ENCODE results near the gene IQCM. TPM values are rescaled to one million over a fixed set of nuclear protein-coding genes. Genes with fewer than 3 reads are reported as not detected.

Gene IQCM
- polyA plus RNA-seq, 1 of the 3 experiments (the other 2 are of a cell fraction), result not detected

DNA sequence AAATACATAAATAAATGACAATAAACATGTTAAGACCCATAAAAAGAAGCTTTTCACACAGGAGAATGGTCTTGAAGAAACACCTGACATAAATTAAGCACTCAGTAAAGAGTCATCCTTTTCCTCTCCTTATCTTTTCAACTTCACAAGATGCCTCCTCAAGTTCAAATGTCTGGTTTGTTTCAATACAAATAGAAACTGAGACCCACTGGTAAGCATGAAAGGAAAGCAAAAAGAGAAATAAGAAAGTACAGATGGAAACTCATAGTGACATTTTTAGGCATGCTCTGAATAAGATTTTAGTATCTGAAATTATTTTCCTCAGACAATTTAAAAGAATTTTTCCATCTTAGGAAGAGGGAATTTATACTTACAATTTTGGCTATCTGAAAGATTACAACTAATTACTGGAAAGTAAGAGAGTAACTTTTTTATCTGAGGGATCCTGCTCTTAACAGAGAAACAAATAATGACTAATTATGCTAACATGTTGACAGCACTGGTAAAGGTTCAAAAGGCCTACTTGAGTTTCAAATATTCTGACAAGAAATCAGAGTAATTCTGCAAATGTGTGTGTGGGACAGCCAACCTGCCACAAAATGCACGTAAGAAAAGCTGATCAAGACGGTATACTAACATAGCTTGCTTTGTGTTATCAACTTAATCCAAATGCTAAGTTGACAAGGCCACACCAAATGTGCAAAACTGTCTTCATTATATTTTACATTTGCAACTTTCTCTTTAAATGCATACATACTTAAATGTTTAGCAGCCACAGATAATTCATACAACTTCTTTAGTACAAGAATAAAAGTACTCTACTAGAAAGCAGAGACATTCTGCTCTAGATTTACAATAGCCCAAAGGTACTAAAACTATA lies 113.0 kb downstream of the IQCM start:
- Histone ChIP-seq H3K27me3 (ENCODE audit: insufficient read depth) (no peaks in the 10 kb centered on the region), H3K4me1 (ENCODE audit: control insufficient read depth in 1 of 2, insufficient read depth in 2 of 2, low read depth in 1 of 2, low read length in 1 of 2) (no peaks in the 10 kb centered on the region)
- 6% methylated on average over 2 of the region's 2 CpGs for WGBS (ENCODE audit: low lambda C conversion rate)

DNA sequence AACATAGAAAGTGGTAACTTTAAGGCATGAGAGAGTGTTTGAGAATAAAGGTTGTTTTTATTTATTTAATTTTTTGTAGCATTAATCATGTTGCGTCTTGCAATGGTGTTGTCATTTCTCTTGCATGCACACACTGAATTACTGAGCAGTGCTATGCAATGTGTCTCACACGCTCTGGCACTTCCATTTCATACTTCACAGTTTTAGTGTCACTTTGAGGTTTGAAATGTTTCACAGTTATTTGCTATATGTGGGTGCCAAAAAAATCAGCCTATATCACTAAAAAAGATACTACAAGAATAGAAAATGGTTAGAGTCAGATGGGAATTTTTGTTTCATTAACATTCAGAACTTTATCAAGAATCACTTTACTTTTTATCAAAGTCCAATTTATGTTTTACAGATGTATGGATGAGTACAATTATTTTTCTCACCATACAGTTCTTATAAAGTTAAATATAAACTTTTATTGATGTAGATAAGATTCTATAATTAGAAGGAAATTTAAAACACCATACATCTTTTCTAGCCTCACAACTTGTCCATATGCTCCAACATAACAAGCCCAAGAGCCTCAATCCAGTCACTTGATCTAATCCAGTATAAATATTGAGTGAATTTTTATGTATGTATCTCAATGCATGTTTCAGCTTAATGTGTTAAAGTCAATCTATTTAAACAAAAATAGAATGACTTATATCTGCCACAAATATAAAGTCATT lies 114.0 kb downstream of the IQCM start:
- 4% methylated on average over 2 of the region's 2 CpGs for WGBS (ENCODE audit: low lambda C conversion rate)
- ChIA-PET CTCF (no interaction called here), POLR2A (no interaction called here)
- H3K79me2 ChIP-seq (ENCODE audit: insufficient read depth), result no peaks in the 10 kb centered on the region
- H3K4me2 ChIP-seq, result no peak overlapping the region
- no peaks in the 10 kb centered on the region for H3K4me1 ChIP-seq (ENCODE audit: control insufficient read depth in 1 of 2, insufficient read depth in 2 of 2, low read depth in 1 of 2, low read length in 1 of 2)
- no peak overlapping the region for H3K27ac ChIP-seq (ENCODE audit: low read depth in 2 of 2, low read length in 1 of 2)
- no peaks in the 10 kb centered on the region for H3K9me2 ChIP-seq
- H3K27me3 ChIP-seq (ENCODE audit: insufficient read depth), result no peaks in the 10 kb centered on the region
- DNase-seq, result no peak
- no peaks in the 10 kb centered on the region for H3F3A ChIP-seq (replicated peaks; ENCODE audit: insufficient read depth)
- no peaks in the 10 kb centered on the region for H3K36me3 ChIP-seq (replicated peaks in 1 of 2; ENCODE audit: control insufficient read depth in 1 of 2, insufficient read depth in 2 of 2, low read length in 1 of 2)
- no peaks in the 10 kb centered on the region for H4K20me1 ChIP-seq (ENCODE audit: insufficient read depth)
- no peaks in the 10 kb centered on the region for H3K9me3 ChIP-seq
- H3K4me3 ChIP-seq (ENCODE audit: low read depth in 2 of 2, low read length in 1 of 2), result no peak overlapping the region
- H2AFZ ChIP-seq (ENCODE audit: low read depth), result no peak overlapping the region
- TF ChIP-seq EP300 (IDR thresholded peaks at IDR 0.05; ENCODE audit: borderline replicate concordance in 1 of 2, low read depth in 1 of 2, low read length in 1 of 2) (no peak), GATA2 (CRISPR knock-in tag; IDR thresholded peaks at IDR 0.05) (no peak), ELF1 (IDR thresholded peaks at IDR 0.05) (no peak)
- H3K9ac ChIP-seq, result no peak overlapping the region

More for the DNA sequence above, 113.0 kb downstream of the IQCM start:
- H3K4me3 ChIP-seq (ENCODE audit: low read depth in 2 of 2, low read length in 1 of 2), result no peak overlapping the region
- CTCF ChIA-PET, result no interaction called here
- no peaks in the 10 kb centered on the region for H3K9me2 ChIP-seq
- no peaks in the 10 kb centered on the region for H3K79me2 ChIP-seq (ENCODE audit: insufficient read depth)
- H3K9me3 ChIP-seq, result no peaks in the 10 kb centered on the region
- TF ChIP-seq, protein P1, sequence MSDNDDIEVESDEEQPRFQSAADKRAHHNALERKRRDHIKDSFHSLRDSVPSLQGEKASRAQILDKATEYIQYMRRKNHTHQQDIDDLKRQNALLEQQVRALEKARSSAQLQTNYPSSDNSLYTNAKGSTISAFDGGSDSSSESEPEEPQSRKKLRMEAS (IDR thresholded peaks at IDR 0.05; ENCODE audit: low read depth), result no peak
- TF ChIP-seq, protein P2, sequence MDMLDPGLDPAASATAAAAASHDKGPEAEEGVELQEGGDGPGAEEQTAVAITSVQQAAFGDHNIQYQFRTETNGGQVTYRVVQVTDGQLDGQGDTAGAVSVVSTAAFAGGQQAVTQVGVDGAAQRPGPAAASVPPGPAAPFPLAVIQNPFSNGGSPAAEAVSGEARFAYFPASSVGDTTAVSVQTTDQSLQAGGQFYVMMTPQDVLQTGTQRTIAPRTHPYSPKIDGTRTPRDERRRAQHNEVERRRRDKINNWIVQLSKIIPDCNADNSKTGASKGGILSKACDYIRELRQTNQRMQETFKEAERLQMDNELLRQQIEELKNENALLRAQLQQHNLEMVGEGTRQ (IDR thresholded peaks at IDR 0.05; ENCODE audit: borderline replicate concordance, low read depth, low read length), result no peak
- no peak for TF ChIP-seq RXRA (IDR thresholded peaks at IDR 0.05; ENCODE audit: borderline replicate concordance, low read depth)
- TF ChIP-seq TEAD4 (IDR thresholded peaks at IDR 0.05; ENCODE audit: borderline replicate concordance, insufficient read depth), result no peak
- TF ChIP-seq, protein P3, sequence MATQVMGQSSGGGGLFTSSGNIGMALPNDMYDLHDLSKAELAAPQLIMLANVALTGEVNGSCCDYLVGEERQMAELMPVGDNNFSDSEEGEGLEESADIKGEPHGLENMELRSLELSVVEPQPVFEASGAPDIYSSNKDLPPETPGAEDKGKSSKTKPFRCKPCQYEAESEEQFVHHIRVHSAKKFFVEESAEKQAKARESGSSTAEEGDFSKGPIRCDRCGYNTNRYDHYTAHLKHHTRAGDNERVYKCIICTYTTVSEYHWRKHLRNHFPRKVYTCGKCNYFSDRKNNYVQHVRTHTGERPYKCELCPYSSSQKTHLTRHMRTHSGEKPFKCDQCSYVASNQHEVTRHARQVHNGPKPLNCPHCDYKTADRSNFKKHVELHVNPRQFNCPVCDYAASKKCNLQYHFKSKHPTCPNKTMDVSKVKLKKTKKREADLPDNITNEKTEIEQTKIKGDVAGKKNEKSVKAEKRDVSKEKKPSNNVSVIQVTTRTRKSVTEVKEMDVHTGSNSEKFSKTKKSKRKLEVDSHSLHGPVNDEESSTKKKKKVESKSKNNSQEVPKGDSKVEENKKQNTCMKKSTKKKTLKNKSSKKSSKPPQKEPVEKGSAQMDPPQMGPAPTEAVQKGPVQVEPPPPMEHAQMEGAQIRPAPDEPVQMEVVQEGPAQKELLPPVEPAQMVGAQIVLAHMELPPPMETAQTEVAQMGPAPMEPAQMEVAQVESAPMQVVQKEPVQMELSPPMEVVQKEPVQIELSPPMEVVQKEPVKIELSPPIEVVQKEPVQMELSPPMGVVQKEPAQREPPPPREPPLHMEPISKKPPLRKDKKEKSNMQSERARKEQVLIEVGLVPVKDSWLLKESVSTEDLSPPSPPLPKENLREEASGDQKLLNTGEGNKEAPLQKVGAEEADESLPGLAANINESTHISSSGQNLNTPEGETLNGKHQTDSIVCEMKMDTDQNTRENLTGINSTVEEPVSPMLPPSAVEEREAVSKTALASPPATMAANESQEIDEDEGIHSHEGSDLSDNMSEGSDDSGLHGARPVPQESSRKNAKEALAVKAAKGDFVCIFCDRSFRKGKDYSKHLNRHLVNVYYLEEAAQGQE (IDR thresholded peaks at IDR 0.05; ENCODE audit: low read depth, low read length), result no peak
- H3K9ac ChIP-seq, result no peak overlapping the region
- H3K4me2 ChIP-seq, result no peak overlapping the region
- no peaks in the 10 kb centered on the region for H3F3A ChIP-seq (replicated peaks; ENCODE audit: insufficient read depth)
- no peak for DNase-seq
- no peak overlapping the region for H2AFZ ChIP-seq (ENCODE audit: low read depth)
- no peak overlapping the region for H3K27ac ChIP-seq (ENCODE audit: low read depth in 2 of 2, low read length in 1 of 2)
- POLR2A ChIA-PET, result interaction anchor here (0.6 kb wide), 1 partner anchor 107 kb away, joined by 4 read pairs; no protein-coding TSS in a partner anchor
- H3K36me3 ChIP-seq (replicated peaks in 1 of 2; ENCODE audit: control insufficient read depth in 1 of 2, insufficient read depth in 2 of 2, low read length in 1 of 2), result no peaks in the 10 kb centered on the region
- H4K20me1 ChIP-seq (ENCODE audit: insufficient read depth), result no peaks in the 10 kb centered on the region

Measured in SK-N-SH (cell line).